ENCODE measurements around the gene MKNK2. TPM values are rescaled to one million over a fixed set of nuclear protein-coding genes. Genes with fewer than 3 reads are reported as not detected.

Gene MKNK2
- total and polyA plus RNA-seq, 2 donors (not counting 1 experiment from before 2014, with no cell fraction given): 440 to 777 TPM

DNA sequence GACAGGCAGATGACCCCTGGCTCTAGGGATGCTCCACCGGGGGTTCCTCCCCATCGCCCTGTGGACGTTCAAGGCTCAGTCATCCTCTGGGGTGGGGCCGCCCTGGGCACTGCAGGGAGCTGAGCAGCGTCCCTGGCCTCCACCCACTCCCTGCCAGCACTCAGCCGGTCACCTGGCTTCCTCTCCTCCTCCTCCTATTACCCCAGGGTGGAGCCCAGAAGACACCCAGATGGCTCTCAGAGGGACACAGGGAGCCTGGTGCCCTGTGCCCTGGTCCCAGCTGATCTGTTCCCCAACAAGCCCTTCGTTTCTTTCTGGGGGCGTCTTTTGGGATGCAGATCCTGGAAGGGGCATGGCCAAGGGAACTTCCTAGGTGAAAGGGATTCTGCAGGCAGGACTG, 3.7 kb upstream of the MKNK2 start:
- Mint-ChIP-seq H3K27me3 (no peaks in the 10 kb centered on the region), H3K4me1 (peaks cover 57% of the 10 kb centered on the region), H3K27ac (peak overlapping the region; percentile 94), H3K9me3 (ENCODE audit: insufficient read depth) (no peaks in the 10 kb centered on the region), H3K4me3 (peak overlapping the region; percentile 80)
- Histone ChIP-seq H4K20me1 (ENCODE audit: control insufficient read depth, insufficient read depth, low read length, poor library complexity, severe bottlenecking) (peaks cover 11% of the 10 kb centered on the region), H3K4me1 (ENCODE audit: control insufficient read depth in 2 of 2, insufficient read depth in 2 of 2, low read length in 2 of 2) (peaks cover 60 to 81% of the 10 kb centered on the region in 2 donors), H3K9me3 (ENCODE audit: control extremely low read depth in 1 of 3, control insufficient read depth in 2 of 3, insufficient read depth in 1 of 3, low read length in 2 of 3) (peaks cover 0 to 3% (median 0%) of the 10 kb centered on the region in 3 donors), H3K4me3 (ENCODE audit: control extremely low read depth in 1 of 5, extremely low read depth in 1 of 5, insufficient read depth in 1 of 5, low read depth in 2 of 5, low read length in 4 of 5) (peak overlapping the region in 1 of 5 experiments; percentile 27), H3K27me3 (replicated peaks in 1 of 4; ENCODE audit: control extremely low read depth in 1 of 4, control insufficient read depth in 3 of 4, insufficient read depth in 4 of 4, low read length in 3 of 4) (no peaks in the 10 kb centered on the region), H3K79me2 (ENCODE audit: control insufficient read depth, insufficient read depth, low read length) (peaks cover 26% of the 10 kb centered on the region), H3K9ac (ENCODE audit: low read length) (no peak overlapping the region), H2AFZ (ENCODE audit: insufficient read depth, low read depth, low read length, poor library complexity, severe bottlenecking) (no peak overlapping the region), H3K4me2 (replicated peaks; ENCODE audit: low read depth, low read length, poor library complexity, severe bottlenecking) (peak overlapping the region; percentile 77), H3K27ac (ENCODE audit: low read length in 2 of 2) (peak overlapping the region; percentile 69 to 99), H3K36me3 (replicated peaks in 1 of 2; ENCODE audit: control extremely low read depth in 1 of 2, control insufficient read depth in 1 of 2, extremely low read depth in 1 of 2, insufficient read depth in 2 of 2, low read length in 1 of 2) (peaks cover 0 to 2% of the 10 kb centered on the region in 2 experiments)
- ChIA-PET CTCF (interaction anchor here (0.6 to 0.7 kb wide), 2 partner anchors 16 to 101 kb away, joined by 3 to 5 read pairs; no protein-coding TSS in a partner anchor), POLR2A (interaction anchor here (0.6 to 1.4 kb wide), 8 partner anchors 11 to 190 kb away, joined by 3 to 5 read pairs (median 4); no protein-coding TSS in a partner anchor)
- 56% methylated on average over 6 of the region's 8 CpGs for WGBS (ENCODE audit: insufficient coverage)
- TF ChIP-seq EZH2 (IDR thresholded peaks at IDR 0.05; ENCODE audit: borderline replicate concordance, insufficient read depth, low read depth, low read length, poor library complexity, severe bottlenecking) (no peak), CTCF (IDR thresholded peaks at IDR 0.05) (no peak)
- DNase-seq (peak; percentile 63), ATAC-seq (ENCODE audit: low read depth) (no peak)
- intact Hi-C loops (cut with micrococcal nuclease): no loop called here

Measured in B cell (primary cell).